ENCODE data around the gene MS4A6A. TPM values are rescaled to one million over a fixed set of nuclear protein-coding genes. Genes with fewer than 3 reads are reported as not detected.
A peak's percentile ranks its signal among the peaks of the same experiment; 100 is the strongest.
"Not testable (repeated sequence)": the region's sequence is repeated elsewhere in the genome, so short reads cannot be mapped to it uniquely, and the experiment has no call there.

MS4A6A gene
- total and polyA plus RNA-seq, 9 of the 15 experiments (the other 6 are each of a cell fraction or from before 2014, with no cell fraction given) = 0.57 to 9.5 (median 4.2) TPM

- Histone ChIP-seq H2AFZ (ENCODE audit: low read depth, low read length) (no peak overlapping the region), H3K4me3 (no peak overlapping the region), H3K9ac (ENCODE audit: insufficient read depth in 1 of 2, low read depth in 2 of 2, low read length in 2 of 2) (no peak overlapping the region), H3K9me3 (replicated peaks; ENCODE audit: control insufficient read depth, insufficient read depth, low read depth, low read length) (no peaks in the 10 kb centered on the region; the same call in 1 of the 2 replicates), H3K79me2 (ENCODE audit: control insufficient read depth, insufficient read depth, low read length) (no peaks in the 10 kb centered on the region), H3K4me1 (replicated peaks in 1 of 2; ENCODE audit: control insufficient read depth in 2 of 2, insufficient read depth in 2 of 2, low read length in 2 of 2) (no peaks in the 10 kb centered on the region), H3K9me1 (ENCODE audit: control insufficient read depth, insufficient read depth, low read length) (no peaks in the 10 kb centered on the region), H4K20me1 (replicated peaks; ENCODE audit: control insufficient read depth, insufficient read depth, low read length) (no peaks in the 10 kb centered on the region), H3K4me2 (ENCODE audit: insufficient read depth, low read length) (no peak overlapping the region), H3K27ac (ENCODE audit: extremely low read depth, low read depth, low read length) (no peak overlapping the region), H3K36me3 (ENCODE audit: control insufficient read depth, insufficient read depth, low read length) (no peaks in the 10 kb centered on the region), H3K27me3 (ENCODE audit: control insufficient read depth in 2 of 2, insufficient read depth in 2 of 2, low read length in 2 of 2) (no peaks in the 10 kb centered on the region)
- intact Hi-C loops (cut with micrococcal nuclease) = no loop called here
- ChIA-PET POLR2A (interaction anchor here (0.6 to 1.0 kb wide), 3 partner anchors 10 to 348 kb away, joined by 3 read pairs; no protein-coding TSS in a partner anchor), CTCF (ENCODE audit: low intra/inter-chr PET ratio) (no interaction called here)
- no peak for DNase-seq (ENCODE audit: extremely low read depth in 1 of 4, low spot score in 3 of 4)
- 50% methylated on average over 4 of the region's 4 CpGs for WGBS (ENCODE audit: insufficient coverage, low coverage, missing lambda C conversion rate)
- no peak for ATAC-seq
- no TSS peak for BruUV-seq (replicated peaks)
- in situ Hi-C loops (cut with MboI) = no loop called here
- TF ChIP-seq ZFPM2 (CRISPR knock-in tag; IDR thresholded peaks at IDR 0.05) = no peak
- TF ChIP-seq, protein P1, sequence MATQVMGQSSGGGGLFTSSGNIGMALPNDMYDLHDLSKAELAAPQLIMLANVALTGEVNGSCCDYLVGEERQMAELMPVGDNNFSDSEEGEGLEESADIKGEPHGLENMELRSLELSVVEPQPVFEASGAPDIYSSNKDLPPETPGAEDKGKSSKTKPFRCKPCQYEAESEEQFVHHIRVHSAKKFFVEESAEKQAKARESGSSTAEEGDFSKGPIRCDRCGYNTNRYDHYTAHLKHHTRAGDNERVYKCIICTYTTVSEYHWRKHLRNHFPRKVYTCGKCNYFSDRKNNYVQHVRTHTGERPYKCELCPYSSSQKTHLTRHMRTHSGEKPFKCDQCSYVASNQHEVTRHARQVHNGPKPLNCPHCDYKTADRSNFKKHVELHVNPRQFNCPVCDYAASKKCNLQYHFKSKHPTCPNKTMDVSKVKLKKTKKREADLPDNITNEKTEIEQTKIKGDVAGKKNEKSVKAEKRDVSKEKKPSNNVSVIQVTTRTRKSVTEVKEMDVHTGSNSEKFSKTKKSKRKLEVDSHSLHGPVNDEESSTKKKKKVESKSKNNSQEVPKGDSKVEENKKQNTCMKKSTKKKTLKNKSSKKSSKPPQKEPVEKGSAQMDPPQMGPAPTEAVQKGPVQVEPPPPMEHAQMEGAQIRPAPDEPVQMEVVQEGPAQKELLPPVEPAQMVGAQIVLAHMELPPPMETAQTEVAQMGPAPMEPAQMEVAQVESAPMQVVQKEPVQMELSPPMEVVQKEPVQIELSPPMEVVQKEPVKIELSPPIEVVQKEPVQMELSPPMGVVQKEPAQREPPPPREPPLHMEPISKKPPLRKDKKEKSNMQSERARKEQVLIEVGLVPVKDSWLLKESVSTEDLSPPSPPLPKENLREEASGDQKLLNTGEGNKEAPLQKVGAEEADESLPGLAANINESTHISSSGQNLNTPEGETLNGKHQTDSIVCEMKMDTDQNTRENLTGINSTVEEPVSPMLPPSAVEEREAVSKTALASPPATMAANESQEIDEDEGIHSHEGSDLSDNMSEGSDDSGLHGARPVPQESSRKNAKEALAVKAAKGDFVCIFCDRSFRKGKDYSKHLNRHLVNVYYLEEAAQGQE (IDR thresholded peaks at IDR 0.05; ENCODE audit: borderline replicate concordance) = no peak
- TF ChIP-seq, protein P1 (CRISPR knock-in tag; IDR thresholded peaks at IDR 0.05; ENCODE audit: low read depth) = no peak
- TF ChIP-seq FOSL1 (tag; conservative IDR thresholded peaks at IDR 0.05) = peak; percentile 48; the same call in 1 of the 2 replicates
- no peak for TF ChIP-seq NELFE (IDR thresholded peaks at IDR 0.05; ENCODE audit: insufficient read depth, insufficient read length)
- FAIRE-seq = no peak
Observed at GRCh38 chr11:60204922-60205321, 22.0 kb upstream of the MS4A6A start.

DNA sequence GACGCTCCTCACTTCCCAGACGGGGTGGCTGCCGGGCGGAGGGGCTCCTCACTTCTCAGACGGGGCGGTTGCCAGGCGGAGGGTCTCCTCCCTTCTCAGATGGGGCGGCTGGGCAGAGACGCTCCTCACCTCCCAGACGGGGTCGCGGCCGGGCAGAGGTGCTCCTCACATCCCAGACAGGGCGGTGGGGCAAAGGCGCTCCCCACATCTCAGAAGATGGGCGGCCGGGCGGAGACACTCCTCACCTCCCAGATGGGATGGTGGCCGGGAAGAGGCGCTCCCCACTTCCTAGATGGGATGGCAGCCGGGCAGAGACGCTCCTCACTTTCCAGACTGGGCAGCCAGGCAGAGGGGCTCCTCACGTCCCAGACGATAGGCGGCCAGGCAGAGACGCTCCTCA lies 18.5 kb upstream of the MS4A6A start:
- whole genome bisulfite sequencing (ENCODE audit: insufficient coverage, low coverage, missing lambda C conversion rate) = 70% methylated on average over 7 of the region's 26 CpGs
- FAIRE-seq; H4K20me1 ChIP-seq (replicated peaks; ENCODE audit: control insufficient read depth, insufficient read depth, low read length); H3K79me2 ChIP-seq (ENCODE audit: control insufficient read depth, insufficient read depth, low read length); H3K9me1 ChIP-seq (ENCODE audit: control insufficient read depth, insufficient read depth, low read length); BruUV-seq (replicated peaks); CTCF ChIA-PET (ENCODE audit: low intra/inter-chr PET ratio); in situ Hi-C loops (cut with MboI); ATAC-seq; H3K4me3 ChIP-seq; H3K4me2 ChIP-seq (ENCODE audit: insufficient read depth, low read length); H3K27me3 ChIP-seq (ENCODE audit: control insufficient read depth in 2 of 2, insufficient read depth in 2 of 2, low read length in 2 of 2); H3K9me3 ChIP-seq (replicated peaks; ENCODE audit: control insufficient read depth, insufficient read depth, low read depth, low read length); POLR2A ChIA-PET; H3K9ac ChIP-seq (ENCODE audit: insufficient read depth in 1 of 2, low read depth in 2 of 2, low read length in 2 of 2); H3K27ac ChIP-seq (ENCODE audit: extremely low read depth, low read depth, low read length); H3K36me3 ChIP-seq (ENCODE audit: control insufficient read depth, insufficient read depth, low read length); H3K4me1 ChIP-seq (replicated peaks in 1 of 2; ENCODE audit: control insufficient read depth in 2 of 2, insufficient read depth in 2 of 2, low read length in 2 of 2); H2AFZ ChIP-seq (ENCODE audit: low read depth, low read length); intact Hi-C loops (cut with micrococcal nuclease); DNase-seq (ENCODE audit: extremely low read depth in 1 of 4, low spot score in 3 of 4): not testable (repeated sequence)

Data from K562 (cell line).